Loucy (cell line): ENCODE measurements around the gene NAPSA.
"Not testable (repeated sequence)": the region's sequence is repeated elsewhere in the genome, so short reads cannot be mapped to it uniquely, and the experiment has no call there.

Source experiments
- H2AFZ ChIP-seq: fragments of 200-600 bp; sonication (generic); 2 replicates; pipeline ENCODE4 v1.6.0; 2016; ENCODE audit warnings: antibody characterized with exemption, mild to moderate bottlenecking, low read length, moderate library complexity
- H3F3A ChIP-seq: fragments of 200-600 bp; 2 replicates; pipeline ENCODE4 v1.6.0; 2016; ENCODE audit warnings: antibody characterized with exemption, low read depth, mild to moderate bottlenecking
- H3K27me3 ChIP-seq: fragments of 200-600 bp; sonication (generic); 2 replicates; pipeline ENCODE4 v1.6.1; 2014; ENCODE audit warnings: low read length, mild to moderate bottlenecking; ENCODE audit not compliant: insufficient read depth, poor library complexity, severe bottlenecking
- H3K36me3 ChIP-seq: fragments of 200-600 bp; sonication (generic); 2 replicates; pipeline ENCODE4 v1.6.1; 2016; ENCODE audit warnings: low read length; ENCODE audit not compliant: insufficient read depth
- H3K4me1 ChIP-seq: fragments of 200-600 bp; sonication (generic); 2 replicates; pipeline ENCODE4 v1.5.1; 2014; ENCODE audit warnings: low read length, mild to moderate bottlenecking; ENCODE audit not compliant: insufficient read depth, poor library complexity, severe bottlenecking
- H3K4me2 ChIP-seq: fragments of 200-600 bp; sonication (generic); 2 replicates; pipeline ENCODE4 v1.6.0; 2014; ENCODE audit warnings: antibody characterized with exemption, low read length, low read depth, mild to moderate bottlenecking; ENCODE audit not compliant: poor library complexity, severe bottlenecking
- H3K4me3 ChIP-seq: fragments of 200-600 bp; sonication (generic); 2 replicates; pipeline ENCODE4 v1.5.1; 2014; ENCODE audit warnings: low read length, mild to moderate bottlenecking, mixed read lengths; ENCODE audit not compliant: poor library complexity, severe bottlenecking
- H3K79me2 ChIP-seq: fragments of 200-600 bp; sonication (generic); 2 replicates; pipeline ENCODE4 v1.6.1; 2014; ENCODE audit warnings: low read length; ENCODE audit not compliant: insufficient read depth
- H3K9ac ChIP-seq: fragments of 200-600 bp; sonication (generic); 2 replicates; pipeline ENCODE4 v1.6.0; 2014; ENCODE audit warnings: mild to moderate bottlenecking, low read depth, low read length, moderate library complexity; ENCODE audit not compliant: poor library complexity, severe bottlenecking
- H3K9me2 ChIP-seq: fragments of 200-600 bp; sonication (generic); replicated peaks from 2 replicates; pipeline ENCODE4 v1.6.1; 2016; ENCODE audit warnings: low read depth, low read length, mixed read lengths
- H3K9me3 ChIP-seq: fragments of 200-600 bp; sonication (generic); 2 replicates; pipeline ENCODE4 v1.6.1; 2014; ENCODE audit warnings: mild to moderate bottlenecking, antibody characterized with exemption, low read length, low read depth; ENCODE audit not compliant: insufficient read depth
- H4K20me1 ChIP-seq: fragments of 200-600 bp; sonication (generic); 2 replicates; pipeline ENCODE4 v1.6.0; 2014; ENCODE audit warnings: antibody characterized with exemption, low read length, mild to moderate bottlenecking; ENCODE audit not compliant: insufficient read depth, poor library complexity, severe bottlenecking
- CTCF ChIP-seq: fragments of 200-600 bp; sonication (generic); conservative IDR thresholded peaks from 2 replicates; pipeline ENCODE4 v1.5.1; 2014; ENCODE audit warnings: mild to moderate bottlenecking, antibody characterized with exemption, low read length
- EZH2phosphoT487 ChIP-seq: fragments of 200-600 bp; IDR thresholded peaks from 2 replicates; pipeline ENCODE4 v1.6.1; 2018; ENCODE audit warnings: antibody characterized with exemption, mild to moderate bottlenecking, moderate library complexity, borderline replicate concordance

Gene NAPSA

GRCh38 chr19:50330365-50331078 lies 34.9 kb downstream of the NAPSA start:
- H3K27me3 ChIP-seq, result no peaks in the 10 kb centered on the region
- no peaks in the 10 kb centered on the region for H4K20me1 ChIP-seq
- H3K4me3 ChIP-seq, result peak overlapping the region; percentile 70
- no peak for TF ChIP-seq EZH2phosphoT487
- no peak for TF ChIP-seq CTCF
- H3K4me2 ChIP-seq, result peak overlapping the region; percentile 70
- peak overlapping the region; percentile 76; the same call in 1 of the 2 replicates for H2AFZ ChIP-seq
- H3K9me2 ChIP-seq, result no peaks in the 10 kb centered on the region
- H3K4me1 ChIP-seq, result no peaks in the 10 kb centered on the region
- peak overlapping the region; percentile 43 for H3K9ac ChIP-seq
- no peaks in the 10 kb centered on the region for H3K79me2 ChIP-seq
- H3K9me3 ChIP-seq, result no peaks in the 10 kb centered on the region
- no peaks in the 10 kb centered on the region for H3K36me3 ChIP-seq
- no peaks in the 10 kb centered on the region for H3F3A ChIP-seq

- not testable (repeated sequence) for H3K9ac ChIP-seq, H3K4me1 ChIP-seq, H3K27me3 ChIP-seq
Measured at GRCh38 chr19:50329926-50330294, 35.5 kb downstream of the NAPSA start.

GRCh38 chr19:50329146-50329925 lies 36.1 kb downstream of the NAPSA start, which contains the start of gene KCNC3:
TSS of gene KCNC3 (minus strand) at chr19:50329377. CDS start at chr19:50329082, 295 bp downstream.
- Histone ChIP-seq H3K4me2 (no peak within 1 kb of the TSS), H3K4me3 (no peak within 1 kb of the TSS), H3K9me2 (no peaks in the 10 kb centered on the region), H3K9ac (no peak within 1 kb of the TSS), H4K20me1 (no peaks in the 10 kb centered on the region), H3K27me3 (no peaks in the 10 kb centered on the region), H3K36me3 (no peaks in the 10 kb centered on the region), H3K4me1 (no peaks in the 10 kb centered on the region), H2AFZ (no peak within 1 kb of the TSS), H3K79me2 (no peaks in the 10 kb centered on the region), H3F3A (no peaks in the 10 kb centered on the region), H3K9me3 (no peaks in the 10 kb centered on the region)
- TF ChIP-seq EZH2phosphoT487 (no peak), CTCF (no peak)

More at GRCh38 chr19:50329926-50330294, 35.5 kb downstream of the NAPSA start:
- not testable (repeated sequence) for H3K36me3 ChIP-seq, H3F3A ChIP-seq, H3K9me2 ChIP-seq, H3K79me2 ChIP-seq, H2AFZ ChIP-seq, H3K4me3 ChIP-seq, H4K20me1 ChIP-seq, H3K9me3 ChIP-seq, H3K4me2 ChIP-seq
